T-helper 17 cell (primary cell): ENCODE data around the gene C1RL. TPM values are rescaled to one million over a fixed set of nuclear protein-coding genes. Genes with fewer than 3 reads are reported as not detected.

ENCODE experiments used
- ATAC-seq: fragments of 150-1000 bp; cut with Tn5 transposase; 2 replicates; pipeline ENCODE4 v1.10.0; 2021; ENCODE audit warnings: mild to moderate bottlenecking, moderate library complexity
- DNase-seq, 3 donors: peaks; one replicate each; pipeline versions ENCODE4 v3.0.0 to v3.0.0-alpha.2; 2020 to 2021
- H3K9me3 ChIP-seq: one replicate; pipeline ENCODE4 v1.7.0; 2013; ENCODE audit warnings: low read length, mild to moderate bottlenecking; ENCODE audit not compliant: control insufficient read depth, poor library complexity, severe bottlenecking
- H3K27ac Mint-ChIP-seq: one replicate; pipeline ENCODE4 v1.8.0; 2022; ENCODE audit warnings: mild to moderate bottlenecking, moderate library complexity, mixed read lengths
- H3K27me3 Mint-ChIP-seq: one replicate; pipeline ENCODE4 v1.8.0; 2022; ENCODE audit warnings: mixed read lengths
- H3K36me3 Mint-ChIP-seq: one replicate; pipeline ENCODE4 v1.8.0; 2022; ENCODE audit warnings: low read depth, mixed read lengths
- H3K4me1 Mint-ChIP-seq: one replicate; pipeline ENCODE4 v1.8.0; 2022; ENCODE audit warnings: mild to moderate bottlenecking, mixed read lengths
- H3K4me3 Mint-ChIP-seq: one replicate; pipeline ENCODE4 v1.8.0; 2022; ENCODE audit warnings: mild to moderate bottlenecking, moderate library complexity, mixed read lengths
- total RNA-seq, 4 donors: library from RNA in 2 of 4; stranded (reverse) in 2 of 4; gene quantifications; one replicate each; pipeline ENCODE4 v1.2.3 and lab custom pipeline; 2022 to 2026

C1RL gene, protein sequence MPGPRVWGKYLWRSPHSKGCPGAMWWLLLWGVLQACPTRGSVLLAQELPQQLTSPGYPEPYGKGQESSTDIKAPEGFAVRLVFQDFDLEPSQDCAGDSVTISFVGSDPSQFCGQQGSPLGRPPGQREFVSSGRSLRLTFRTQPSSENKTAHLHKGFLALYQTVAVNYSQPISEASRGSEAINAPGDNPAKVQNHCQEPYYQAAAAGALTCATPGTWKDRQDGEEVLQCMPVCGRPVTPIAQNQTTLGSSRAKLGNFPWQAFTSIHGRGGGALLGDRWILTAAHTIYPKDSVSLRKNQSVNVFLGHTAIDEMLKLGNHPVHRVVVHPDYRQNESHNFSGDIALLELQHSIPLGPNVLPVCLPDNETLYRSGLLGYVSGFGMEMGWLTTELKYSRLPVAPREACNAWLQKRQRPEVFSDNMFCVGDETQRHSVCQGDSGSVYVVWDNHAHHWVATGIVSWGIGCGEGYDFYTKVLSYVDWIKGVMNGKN
- total RNA-seq (10 to 100 TPM; 21.4 to 27.2 TPM), total RNA-seq (lab: John Stamatoyannopoulos, UW) (24.0 to 24.8 reads per million in 2 donors)

DNA sequence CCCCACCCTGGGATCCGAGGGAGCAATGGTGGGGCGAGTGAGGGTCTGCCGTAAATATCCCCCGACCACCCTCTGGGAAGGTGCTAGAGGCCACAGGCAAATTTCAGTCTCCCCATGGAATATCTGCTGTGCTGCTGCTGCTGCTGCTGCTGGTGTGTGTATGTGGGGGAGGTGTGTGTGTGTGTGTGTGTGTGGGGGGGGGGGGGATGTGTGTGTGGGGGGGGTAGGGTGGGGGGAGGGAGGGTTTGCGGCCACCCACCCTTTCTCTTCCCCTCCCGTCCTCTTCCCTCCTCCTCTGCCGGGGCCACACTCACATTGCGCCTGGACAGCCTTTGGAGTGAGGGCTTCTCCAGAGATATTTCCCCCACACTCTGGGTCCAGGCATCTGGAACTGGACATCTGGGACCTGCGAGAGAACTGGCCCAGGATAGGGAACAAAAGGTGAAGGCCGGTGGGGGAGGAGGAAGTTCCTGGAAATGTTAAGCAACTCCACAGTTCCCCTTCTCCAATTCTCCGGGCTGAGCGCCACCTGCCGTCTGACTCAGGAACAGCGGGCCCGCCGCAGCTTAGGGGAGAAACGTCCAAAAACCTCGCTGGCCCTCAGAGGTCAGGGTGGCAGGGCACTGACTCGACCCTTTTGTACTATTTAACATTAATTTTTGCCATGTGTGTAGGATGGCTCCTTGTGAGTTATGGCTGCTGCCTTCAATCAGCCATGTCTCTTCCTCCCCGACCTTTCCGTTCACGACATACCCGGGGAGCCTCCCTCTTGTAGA is at the start of gene C1RL:
C1RL (minus strand) TSS at position 419 of the 776 bp plus-strand sequence; CDS start at position 385, 34 bp downstream.
- ATAC-seq: peak; percentile 60
- DNase-seq: peak; percentile 65 to 81 (median 70)
- Mint-ChIP-seq H3K4me1 (peaks cover 26% of the 10 kb centered on the region), H3K27ac (peak within 1 kb of the TSS; percentile 90), H3K27me3 (no peaks in the 10 kb centered on the region), H3K36me3 (no peaks in the 10 kb centered on the region), H3K4me3 (peak within 1 kb of the TSS; percentile 93)
- no peaks in the 10 kb centered on the region for H3K9me3 ChIP-seq

DNA sequence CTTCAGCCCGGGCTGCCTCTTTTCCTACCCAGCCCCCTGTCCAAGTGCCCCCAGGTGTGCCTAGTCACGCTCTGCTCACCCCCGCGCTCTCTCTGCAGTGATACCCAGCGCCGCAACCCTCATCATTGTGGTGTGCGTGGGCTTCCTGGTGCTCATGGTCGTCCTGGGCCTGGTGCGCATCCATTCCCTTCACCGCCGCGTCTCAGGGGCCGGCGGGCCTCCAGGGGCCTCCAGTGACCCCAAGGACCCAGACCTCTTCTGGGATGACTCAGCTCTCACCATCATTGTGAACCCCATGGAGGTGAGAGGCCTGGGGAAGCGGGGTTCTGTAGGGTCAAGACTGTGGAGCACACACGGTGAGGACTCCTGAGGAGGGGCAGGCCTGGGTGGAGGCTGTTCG is 48.4 kb upstream of the C1RL start:
- Mint-ChIP-seq H3K27me3 (peaks cover 7% of the 10 kb centered on the region), H3K4me1 (peaks cover 7% of the 10 kb centered on the region), H3K4me3 (no peak overlapping the region), H3K36me3 (peaks cover 9% of the 10 kb centered on the region), H3K27ac (no peak overlapping the region)
- ATAC-seq (no peak), DNase-seq (no peak)
- H3K9me3 ChIP-seq: no peaks in the 10 kb centered on the region

DNA sequence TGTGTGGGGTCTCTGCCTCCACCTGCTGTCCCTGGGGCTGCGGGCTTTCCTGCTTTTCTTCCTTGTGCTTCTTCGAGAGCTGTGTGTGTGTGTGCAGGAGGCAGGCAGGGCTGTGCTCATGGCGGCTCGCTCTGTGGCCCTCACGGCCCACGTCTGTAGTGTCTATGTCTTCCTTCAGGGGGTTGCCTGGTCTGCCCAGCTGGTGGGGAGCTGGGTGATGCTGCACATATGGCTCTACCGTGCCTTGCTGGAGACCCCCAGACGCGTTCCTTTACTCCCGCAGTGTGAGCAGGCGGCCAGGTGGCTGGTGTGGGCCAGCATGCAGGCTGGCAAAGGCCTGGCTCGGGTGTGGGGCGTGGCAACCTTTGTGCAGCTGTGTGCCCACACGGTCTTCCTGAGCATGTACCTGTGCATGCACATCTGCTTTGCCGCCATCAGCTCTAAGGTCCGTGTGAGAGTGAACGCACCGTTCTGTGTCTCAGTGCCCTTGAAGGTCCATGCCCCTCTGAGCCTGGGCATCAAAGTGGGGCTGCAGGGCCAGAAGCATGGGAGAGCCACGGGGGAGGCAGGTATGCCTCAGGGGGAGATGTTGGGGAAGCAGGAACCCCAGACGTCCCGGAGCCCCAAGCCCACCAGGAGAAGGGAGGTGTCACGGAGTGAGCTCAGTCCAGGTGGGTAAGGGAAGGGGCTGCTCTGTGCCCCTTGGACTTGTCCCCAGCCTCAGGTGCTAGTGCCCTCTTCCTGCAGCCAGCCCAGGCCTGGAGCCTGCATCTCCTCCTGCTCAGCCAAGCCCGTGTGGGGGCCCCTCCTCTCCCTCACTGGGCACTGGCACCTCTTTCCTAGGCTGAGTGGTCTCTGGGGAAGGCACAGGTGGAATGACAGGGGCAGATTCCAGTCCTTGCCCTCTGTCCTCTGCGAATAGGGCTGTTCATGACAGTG is 47.5 kb upstream of the C1RL start:
- no peaks in the 10 kb centered on the region for H3K27me3 Mint-ChIP-seq
- no peak overlapping the region for H3K4me3 Mint-ChIP-seq
- peaks cover 4% of the 10 kb centered on the region for H3K4me1 Mint-ChIP-seq
- H3K36me3 Mint-ChIP-seq: peaks cover 9% of the 10 kb centered on the region
- H3K9me3 ChIP-seq: no peaks in the 10 kb centered on the region
- H3K27ac Mint-ChIP-seq: no peak overlapping the region
- ATAC-seq: no peak
- DNase-seq: no peak

DNA sequence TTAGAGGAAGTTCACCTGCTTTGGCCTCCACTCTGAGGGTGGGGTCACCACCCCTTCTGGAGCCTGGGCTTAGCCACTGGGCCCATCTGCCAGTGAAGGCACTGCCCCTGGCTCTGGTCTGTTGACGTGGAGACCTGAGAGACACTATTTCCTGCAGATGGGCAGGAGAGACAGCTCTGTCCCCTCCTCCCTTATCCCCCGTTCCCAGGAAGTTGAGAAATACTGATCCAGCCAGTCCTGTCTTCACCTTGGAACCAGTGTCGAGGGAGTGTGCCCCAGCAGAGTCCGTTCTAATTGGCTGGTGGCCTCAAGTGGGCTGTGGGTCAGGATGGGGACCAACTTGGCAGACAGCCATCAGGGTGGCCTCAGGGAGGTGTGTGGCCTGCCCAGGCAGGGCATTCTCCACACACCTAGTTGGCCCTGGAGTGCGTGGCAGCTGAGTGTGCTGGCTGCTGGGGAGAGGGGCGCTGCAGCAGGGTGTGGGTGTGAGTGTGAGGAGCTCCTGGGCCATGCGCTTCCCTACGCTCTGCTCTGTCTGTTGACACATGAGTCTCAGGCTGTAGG is 46.5 kb upstream of the C1RL start:
- ATAC-seq (no peak), DNase-seq (no peak)
- H3K4me1 Mint-ChIP-seq: peaks cover 3% of the 10 kb centered on the region
- H3K27me3 Mint-ChIP-seq: no peaks in the 10 kb centered on the region
- no peak overlapping the region for H3K27ac Mint-ChIP-seq
- H3K4me3 Mint-ChIP-seq: no peak overlapping the region
- no peaks in the 10 kb centered on the region for H3K9me3 ChIP-seq
- peaks cover 9% of the 10 kb centered on the region for H3K36me3 Mint-ChIP-seq

DNA sequence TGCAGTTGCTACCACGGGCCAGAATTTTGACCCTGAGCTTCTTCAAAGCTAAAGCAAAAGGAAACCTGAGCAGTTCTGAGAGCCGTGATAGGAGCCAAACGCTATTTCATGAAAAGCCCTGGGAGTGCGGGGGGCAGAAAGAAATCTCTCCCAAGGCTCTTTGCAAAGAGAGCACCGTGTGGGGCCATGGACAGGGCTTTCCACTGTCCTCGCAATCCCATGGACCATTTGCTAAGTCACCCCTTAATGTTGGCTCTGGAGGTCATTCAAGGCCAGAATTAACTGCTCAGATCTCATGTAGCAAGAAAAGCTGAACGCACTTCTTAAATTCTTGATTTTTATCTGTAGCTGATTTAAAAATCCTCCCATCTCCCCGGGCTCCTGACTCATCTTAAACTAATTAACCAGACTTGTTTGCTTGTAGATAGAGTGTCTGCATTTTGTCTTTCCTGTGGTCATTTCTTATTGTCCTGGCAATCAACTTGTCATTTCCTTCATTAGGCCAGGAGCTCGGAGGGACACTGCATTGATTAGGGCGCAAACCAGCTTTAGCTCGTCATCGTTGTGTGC is 46.0 kb upstream of the C1RL start:
- no peaks in the 10 kb centered on the region for H3K27me3 Mint-ChIP-seq
- peaks cover 10% of the 10 kb centered on the region for H3K36me3 Mint-ChIP-seq
- no peak overlapping the region for H3K27ac Mint-ChIP-seq

DNA sequence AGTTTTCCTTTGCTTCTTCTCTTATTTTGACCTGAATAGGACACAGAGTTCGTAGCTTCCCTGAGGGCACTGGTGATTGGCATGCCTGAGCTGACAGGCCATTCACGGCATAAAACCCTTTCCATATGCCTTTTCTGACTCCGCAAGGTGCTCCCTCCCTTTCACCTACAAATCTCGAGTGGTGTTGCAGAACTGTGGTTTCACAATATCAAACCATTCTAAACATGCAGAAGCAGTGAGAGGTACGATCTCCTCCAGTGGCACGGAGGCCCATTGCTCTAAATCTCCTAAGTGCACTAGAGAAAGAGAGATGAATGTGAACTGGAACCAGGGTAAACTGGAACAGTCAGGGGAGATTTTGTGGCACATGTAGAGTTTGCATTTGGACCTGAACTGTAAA is 45.0 kb upstream of the C1RL start:
- H3K4me3 Mint-ChIP-seq: no peak overlapping the region
- no peaks in the 10 kb centered on the region for H3K9me3 ChIP-seq
- ATAC-seq (no peak), DNase-seq (no peak)
- H3K36me3 Mint-ChIP-seq: peaks cover 13% of the 10 kb centered on the region
- H3K27me3 Mint-ChIP-seq: no peaks in the 10 kb centered on the region
- H3K4me1 Mint-ChIP-seq: peaks cover 2% of the 10 kb centered on the region
- no peak overlapping the region for H3K27ac Mint-ChIP-seq

More for the DNA sequence above, 46.0 kb upstream of the C1RL start:
- H3K9me3 ChIP-seq: no peaks in the 10 kb centered on the region
- peaks cover 2% of the 10 kb centered on the region for H3K4me1 Mint-ChIP-seq
- ATAC-seq (no peak), DNase-seq (no peak)
- H3K4me3 Mint-ChIP-seq: no peak overlapping the region

DNA sequence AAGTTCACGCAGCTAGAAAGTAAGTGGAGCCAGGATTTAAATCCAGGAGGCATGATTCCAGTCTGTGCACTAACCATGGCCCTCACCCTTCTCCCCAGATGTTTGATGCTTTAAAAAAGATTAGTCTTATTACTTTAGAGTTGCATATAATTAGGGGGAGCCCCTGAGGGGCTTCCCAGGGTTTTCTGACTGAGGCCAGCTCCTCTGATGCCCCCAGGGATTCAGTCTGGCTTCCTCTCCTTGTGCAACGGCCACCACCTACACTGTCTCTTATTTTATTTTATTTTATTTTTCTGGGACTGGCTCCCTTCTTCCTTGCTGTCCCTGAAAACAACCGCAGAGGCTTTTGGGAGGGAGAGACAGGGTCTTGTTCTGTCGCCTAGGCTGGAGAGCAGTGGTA is 43.8 kb upstream of the C1RL start:
- H3K9me3 ChIP-seq: no peaks in the 10 kb centered on the region
- no peak overlapping the region for H3K4me3 Mint-ChIP-seq
- H3K27ac Mint-ChIP-seq: no peak overlapping the region
- H3K36me3 Mint-ChIP-seq: peaks cover 14% of the 10 kb centered on the region
- ATAC-seq (no peak), DNase-seq (no peak)
- no peaks in the 10 kb centered on the region for H3K27me3 Mint-ChIP-seq
- no peaks in the 10 kb centered on the region for H3K4me1 Mint-ChIP-seq

DNA sequence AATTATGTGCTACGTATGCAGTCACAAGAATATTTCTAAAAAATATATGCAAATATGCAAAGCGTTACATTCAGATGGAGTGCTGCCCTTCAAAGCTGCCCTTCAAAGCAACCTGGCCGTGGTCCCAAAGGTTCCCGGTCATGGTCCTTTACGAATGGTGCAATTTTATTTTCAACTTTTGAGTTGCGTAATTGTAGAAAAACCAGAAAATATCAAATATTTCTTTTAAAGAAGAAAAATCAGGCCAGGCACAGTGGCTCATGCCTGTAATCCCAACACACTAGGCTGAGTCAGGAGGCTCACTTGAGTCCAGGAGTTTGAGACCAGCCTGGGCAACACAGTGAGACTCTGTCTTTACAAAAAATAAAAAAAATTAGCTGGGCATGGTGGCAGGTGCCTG is 42.5 kb upstream of the C1RL start:
- DNase-seq (no peak), ATAC-seq (no peak)
- H3K36me3 Mint-ChIP-seq: peaks cover 15% of the 10 kb centered on the region
- no peak overlapping the region for H3K4me3 Mint-ChIP-seq
- no peaks in the 10 kb centered on the region for H3K4me1 Mint-ChIP-seq
- H3K27ac Mint-ChIP-seq: no peak overlapping the region
- H3K27me3 Mint-ChIP-seq: no peaks in the 10 kb centered on the region
- H3K9me3 ChIP-seq: no peaks in the 10 kb centered on the region

DNA sequence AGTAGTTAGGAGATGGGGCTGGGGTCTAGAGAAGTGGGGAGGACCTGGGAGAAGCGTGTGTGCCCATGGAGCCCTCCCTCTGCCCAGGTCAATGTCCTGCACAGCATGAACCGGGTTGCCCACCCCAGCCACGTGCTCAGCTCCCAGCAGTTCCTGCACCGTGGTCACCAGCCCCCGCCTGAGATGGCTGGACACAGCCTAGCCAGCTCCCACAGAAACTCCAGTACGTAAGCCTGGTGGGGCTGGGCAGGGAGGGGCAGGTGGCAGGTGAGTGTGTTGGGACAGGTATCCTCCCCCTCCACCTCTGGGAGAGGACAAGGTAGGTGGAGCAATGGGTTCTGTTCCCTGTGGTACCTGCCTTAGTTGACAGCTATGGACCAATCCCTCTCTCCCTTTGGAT is 41.8 kb upstream of the C1RL start:
- no peak for DNase-seq
- H3K36me3 Mint-ChIP-seq: peaks cover 18% of the 10 kb centered on the region
- H3K9me3 ChIP-seq: no peaks in the 10 kb centered on the region
- H3K27me3 Mint-ChIP-seq: no peaks in the 10 kb centered on the region
- peaks cover 2% of the 10 kb centered on the region for H3K4me1 Mint-ChIP-seq
- no peak for ATAC-seq
- H3K27ac Mint-ChIP-seq: no peak overlapping the region
- no peak overlapping the region for H3K4me3 Mint-ChIP-seq

DNA sequence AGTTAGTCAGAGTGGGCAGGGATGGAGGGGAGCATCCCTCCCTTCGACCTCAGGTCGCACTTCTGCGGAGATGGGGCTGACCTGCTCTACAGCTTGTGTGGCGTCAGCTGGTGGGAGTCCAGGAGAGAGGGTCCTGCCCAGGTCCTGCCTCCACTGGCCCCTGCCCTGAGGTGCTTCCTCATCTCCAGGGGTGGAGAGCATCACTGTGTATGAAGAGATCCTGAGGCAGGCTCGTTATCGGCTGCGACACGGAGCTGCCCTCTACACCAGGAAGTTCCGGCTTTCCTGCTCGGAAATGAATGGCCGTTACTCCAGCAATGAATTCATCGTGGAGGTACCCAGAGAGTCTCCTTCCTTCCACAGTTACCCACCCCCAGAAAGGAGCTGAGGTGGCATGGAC is 41.3 kb upstream of the C1RL start:
- peaks cover 21% of the 10 kb centered on the region for H3K36me3 Mint-ChIP-seq
- H3K27ac Mint-ChIP-seq: no peak overlapping the region
- no peak for ATAC-seq
- no peaks in the 10 kb centered on the region for H3K9me3 ChIP-seq
- H3K4me3 Mint-ChIP-seq: no peak overlapping the region
- H3K27me3 Mint-ChIP-seq: no peaks in the 10 kb centered on the region
- no peak for DNase-seq
- H3K4me1 Mint-ChIP-seq: peaks cover 6% of the 10 kb centered on the region

DNA sequence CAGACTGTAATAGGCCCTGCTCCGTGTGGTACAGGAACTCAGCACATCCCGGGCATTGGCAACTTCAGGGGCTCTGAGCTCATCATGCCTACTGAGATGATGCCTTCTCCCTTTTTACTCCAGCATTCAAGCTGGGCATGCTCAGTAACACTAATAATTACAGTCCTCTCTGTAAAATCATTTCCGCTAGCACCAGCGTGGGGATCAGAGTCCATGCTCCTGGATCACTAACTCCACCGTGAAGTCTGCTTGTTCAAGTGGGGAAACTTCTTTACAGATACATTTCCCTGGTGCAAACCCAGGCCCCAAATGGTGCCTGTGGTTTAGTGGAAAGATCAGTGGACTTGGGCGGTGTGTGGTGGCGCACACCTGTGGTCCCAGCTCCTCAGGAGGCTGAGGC is 37.9 kb upstream of the C1RL start:
- Mint-ChIP-seq H3K27ac (no peak overlapping the region), H3K36me3 (peaks cover 21% of the 10 kb centered on the region), H3K27me3 (no peaks in the 10 kb centered on the region), H3K4me1 (peaks cover 16% of the 10 kb centered on the region), H3K4me3 (no peak overlapping the region)
- no peaks in the 10 kb centered on the region for H3K9me3 ChIP-seq
- ATAC-seq (no peak), DNase-seq (no peak)

DNA sequence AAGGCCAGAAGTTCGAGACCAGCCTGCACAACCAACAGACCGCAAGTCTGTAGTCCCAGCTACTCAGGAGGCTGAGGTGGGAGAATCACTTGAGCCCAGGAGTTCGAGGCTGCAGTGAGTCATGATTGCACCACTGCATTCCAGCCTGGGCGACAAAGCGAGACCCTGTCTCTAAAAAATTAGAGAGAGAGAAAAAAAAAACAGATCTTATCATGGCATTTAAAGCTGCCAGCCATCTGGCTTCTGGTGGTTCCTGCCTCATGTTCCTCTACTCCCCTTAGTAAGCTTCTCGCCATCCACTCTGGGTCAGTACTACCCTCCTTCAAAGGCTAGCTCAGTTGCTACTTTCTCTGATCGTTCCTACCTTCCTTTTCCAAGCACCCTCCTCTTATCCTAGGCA is 37.2 kb upstream of the C1RL start:
- H3K9me3 ChIP-seq: no peaks in the 10 kb centered on the region
- Mint-ChIP-seq H3K4me3 (no peak overlapping the region), H3K4me1 (peaks cover 21% of the 10 kb centered on the region), H3K27ac (no peak overlapping the region), H3K27me3 (no peaks in the 10 kb centered on the region), H3K36me3 (peaks cover 26% of the 10 kb centered on the region)
- ATAC-seq: no peak
- no peak for DNase-seq
